Cortex of kidney (tissue), 1 donor: Measurements from ENCODE around the gene AP3S2.
"Not testable (repeated sequence)": the region's sequence is repeated elsewhere in the genome, so short reads cannot be mapped to it uniquely, and the experiment has no call there.

Source experiments
- DNase-seq: peaks from one replicate; lab custom pipeline; 2025; lab: John Stamatoyannopoulos, UW

AP3S2 gene

DNA sequence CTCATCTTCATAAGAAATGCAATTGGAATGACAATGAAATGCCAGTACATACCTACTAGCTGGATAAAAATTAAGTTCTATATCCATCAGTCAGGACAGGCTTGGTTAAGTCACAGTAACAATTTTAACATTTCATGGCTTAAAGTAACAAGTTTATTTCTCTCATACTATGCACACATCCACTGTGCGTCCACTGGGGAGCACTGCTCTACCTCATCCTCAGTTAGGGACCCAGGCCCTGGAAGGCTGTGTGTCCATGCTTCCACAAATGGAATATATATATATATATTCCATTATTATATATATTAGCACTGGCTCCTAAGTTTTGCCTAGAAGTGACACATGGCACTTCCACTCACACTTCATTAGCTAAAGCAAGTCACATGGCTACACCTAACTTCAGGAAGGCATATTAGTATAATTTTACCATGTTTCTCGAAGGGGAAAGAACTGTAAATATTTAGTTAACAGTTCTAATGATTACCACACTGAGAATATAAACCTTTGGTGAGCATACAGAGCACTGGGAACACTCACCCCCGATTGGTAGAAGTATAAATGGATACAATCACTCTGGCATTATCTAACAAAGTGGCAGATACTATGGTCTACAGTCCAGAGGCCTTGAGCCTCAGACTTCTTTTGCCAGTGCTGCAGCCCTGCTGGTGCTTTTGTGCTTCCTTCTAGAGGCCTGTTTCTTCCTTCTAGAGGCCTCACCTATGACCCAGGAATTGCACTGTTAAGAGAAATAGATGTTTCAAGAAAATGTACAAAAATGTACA is 28.6 kb downstream of the AP3S2 start:
- no peak for DNase-seq

DNA sequence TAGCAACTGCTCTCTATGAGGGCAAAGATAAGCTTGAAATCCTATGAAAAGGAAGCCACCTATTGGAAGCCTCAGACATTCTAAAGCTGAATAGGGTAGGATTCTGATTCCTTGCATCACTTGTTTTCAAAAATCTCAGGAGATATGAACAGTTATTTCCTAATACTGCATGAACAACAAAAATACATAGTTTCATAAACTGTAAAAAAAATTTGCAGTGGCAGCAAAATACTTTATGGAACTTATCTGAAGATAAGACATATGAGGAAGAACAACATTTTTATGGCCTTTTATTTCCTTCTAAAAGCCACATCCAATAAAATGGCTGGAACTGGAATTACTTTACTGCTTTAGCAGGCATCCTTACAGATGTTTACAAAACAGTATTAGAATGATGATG is 29.9 kb downstream of the AP3S2 start:
- DNase-seq, result no peak

DNA sequence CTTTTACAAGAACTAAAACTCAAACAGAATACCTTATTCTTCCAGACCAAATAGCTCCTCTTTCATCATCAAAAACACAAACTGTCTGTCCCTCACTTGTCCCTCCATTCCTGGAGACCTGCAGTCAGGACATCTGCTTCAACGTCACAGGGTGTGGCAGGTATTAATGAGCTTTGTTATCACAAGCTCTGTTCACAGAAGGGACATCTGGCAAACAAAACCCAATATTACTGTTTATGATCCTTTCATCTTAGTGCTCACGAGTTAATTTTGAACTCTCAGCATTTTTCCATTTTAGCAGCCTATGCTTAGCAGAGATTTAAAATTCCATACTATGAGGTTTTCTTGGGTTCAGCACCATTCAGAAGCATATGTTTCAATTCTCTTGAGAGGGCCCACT is 32.9 kb downstream of the AP3S2 start:
- no peak for DNase-seq

DNA sequence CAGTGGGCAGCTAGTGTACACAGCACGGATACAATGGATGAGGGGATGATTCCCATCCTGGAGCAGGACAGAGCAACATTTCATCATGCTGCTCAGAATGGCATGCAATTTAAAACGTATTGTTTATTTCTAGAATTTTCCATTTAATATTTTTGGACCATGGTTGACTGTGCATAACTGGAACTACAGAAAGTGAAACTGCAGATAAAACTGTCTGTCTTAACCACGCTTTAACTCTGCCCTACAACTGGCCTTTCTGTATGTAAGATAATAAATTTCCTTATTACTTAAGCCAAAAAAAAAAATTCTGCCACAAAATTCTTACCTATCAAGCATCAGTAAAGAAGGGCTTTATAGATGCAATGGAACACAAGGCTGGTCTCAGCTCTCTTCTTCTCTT is 33.4 kb downstream of the AP3S2 start:
- DNase-seq, result no peak

DNA sequence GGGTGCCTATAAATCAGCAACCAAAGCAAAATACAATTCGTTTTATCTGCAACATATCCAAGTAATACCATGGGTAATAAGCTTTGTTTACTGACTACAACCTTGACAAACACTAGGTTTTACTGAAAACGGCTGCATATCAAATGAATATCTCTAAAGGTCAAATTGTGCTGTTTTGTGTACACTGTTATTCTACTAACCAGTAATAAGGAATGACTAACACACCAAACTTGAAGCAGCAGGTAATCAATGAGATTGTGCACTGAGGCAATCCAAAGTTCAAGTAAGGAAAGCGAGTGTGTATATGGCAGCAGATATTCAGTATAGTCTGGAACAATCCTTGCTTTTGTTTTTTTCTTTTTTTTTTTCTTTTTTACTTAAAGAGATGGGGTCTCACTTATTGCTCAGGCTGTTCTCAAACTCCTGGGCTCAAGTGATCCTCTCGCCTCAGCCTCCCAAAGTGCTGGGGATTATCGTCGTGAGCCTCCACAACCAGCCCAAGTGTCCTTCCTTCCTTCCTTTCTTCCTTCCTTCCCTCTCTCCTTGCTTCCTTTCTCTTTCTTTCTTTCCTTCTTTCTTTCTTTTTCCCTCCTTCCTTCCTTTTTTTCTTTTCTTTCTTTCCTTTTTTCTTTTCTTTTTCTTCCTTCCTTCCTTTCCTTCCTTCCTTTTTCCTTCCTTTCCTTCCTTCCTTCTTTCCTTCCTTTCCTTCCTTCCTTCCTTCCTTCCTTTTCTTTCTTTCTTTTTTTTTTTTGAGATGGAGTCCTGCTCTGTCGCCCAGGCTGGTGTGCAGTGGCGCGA is 34.9 kb downstream of the AP3S2 start:
- no peak for DNase-seq

DNA sequence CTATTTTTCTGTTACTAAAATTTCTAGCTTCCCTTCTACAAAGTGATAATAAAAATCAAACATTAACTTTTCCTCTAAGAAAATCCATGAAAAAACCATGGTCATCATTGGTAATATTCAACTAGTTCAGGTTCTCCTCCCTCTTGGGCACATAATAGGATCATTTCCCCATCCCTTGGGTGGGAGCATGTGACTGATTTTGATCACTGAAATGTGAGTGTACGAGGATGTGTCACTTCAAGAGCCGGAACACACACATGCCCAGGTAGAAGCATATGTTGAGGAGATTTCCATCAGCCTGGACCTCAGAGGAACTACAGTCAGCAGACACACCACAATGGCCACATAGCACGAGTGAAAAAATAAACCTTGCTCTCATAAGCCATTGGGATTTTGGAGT is 36.1 kb downstream of the AP3S2 start:
- no peak for DNase-seq

DNA sequence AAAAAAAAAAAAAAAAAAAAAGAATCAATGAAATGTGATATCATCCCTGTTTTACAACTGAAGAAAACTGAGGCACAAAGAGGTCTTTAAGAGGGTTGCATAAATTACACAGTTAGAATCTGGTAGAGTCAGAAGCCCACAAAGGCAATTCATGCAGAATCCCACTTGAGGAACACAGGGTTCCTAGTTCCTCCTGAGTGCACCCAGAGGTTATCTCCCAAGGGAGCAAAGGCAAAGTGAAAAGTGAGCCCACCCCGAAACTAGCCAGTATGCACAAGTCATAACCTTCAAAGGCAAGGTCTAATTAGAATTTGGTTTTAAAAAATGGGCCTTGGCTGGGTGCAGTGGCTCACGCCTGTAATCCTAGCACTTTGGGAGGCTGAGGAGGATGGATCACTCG is 37.8 kb downstream of the AP3S2 start:
- no peak for DNase-seq

DNA sequence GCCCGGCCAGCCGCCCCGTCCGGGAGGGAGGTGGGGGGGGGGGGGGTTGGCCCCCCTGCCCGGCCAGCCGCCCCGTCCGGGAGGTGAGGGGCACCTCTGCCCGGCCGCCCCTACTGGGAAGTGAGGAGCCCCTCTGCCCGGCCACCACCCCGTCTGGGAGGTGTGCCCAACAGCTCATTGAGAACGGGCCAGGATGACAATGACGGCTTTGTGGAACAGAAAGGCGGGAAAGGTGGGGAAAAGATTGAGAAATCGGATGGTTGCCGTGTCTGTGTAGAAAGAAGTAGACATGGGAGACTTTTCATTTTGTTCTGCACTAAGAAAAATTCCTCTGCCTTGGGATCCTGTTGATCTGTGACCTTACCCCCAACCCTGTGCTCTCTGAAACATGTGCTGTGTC is 38.9 kb downstream of the AP3S2 start:
- DNase-seq, result not testable (repeated sequence)

DNA sequence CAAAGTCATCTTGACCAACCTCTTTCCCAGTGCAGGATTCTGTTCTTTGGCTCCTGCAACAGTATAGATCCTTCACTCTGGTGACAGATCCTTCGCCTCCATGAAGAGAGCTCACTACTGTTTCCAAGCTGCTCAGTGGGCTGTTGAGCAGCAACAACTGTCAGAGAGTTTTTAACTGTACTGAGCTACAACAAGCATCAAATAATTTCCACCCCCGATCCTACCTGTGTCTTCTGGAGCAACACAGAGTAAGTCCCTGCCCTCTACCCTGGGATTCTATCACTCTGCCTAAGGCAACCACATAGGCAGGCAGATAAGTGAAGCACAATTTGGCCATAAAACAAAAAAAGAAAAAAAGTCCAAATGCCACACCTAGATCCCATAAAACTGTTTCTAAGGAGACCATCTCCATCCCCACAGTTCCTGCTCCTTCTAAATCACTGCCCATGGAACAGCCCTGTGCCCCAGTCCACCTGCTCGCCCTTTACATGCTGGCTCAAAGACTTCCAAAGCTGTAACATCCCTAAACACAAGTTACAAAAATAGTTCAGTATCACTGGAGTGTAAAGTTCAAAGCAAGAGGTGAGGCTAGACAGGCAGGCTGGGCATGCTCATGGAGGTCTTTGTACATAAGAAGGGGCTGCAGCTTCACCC is 41.3 kb downstream of the AP3S2 start:
- DNase-seq, result no peak

DNA sequence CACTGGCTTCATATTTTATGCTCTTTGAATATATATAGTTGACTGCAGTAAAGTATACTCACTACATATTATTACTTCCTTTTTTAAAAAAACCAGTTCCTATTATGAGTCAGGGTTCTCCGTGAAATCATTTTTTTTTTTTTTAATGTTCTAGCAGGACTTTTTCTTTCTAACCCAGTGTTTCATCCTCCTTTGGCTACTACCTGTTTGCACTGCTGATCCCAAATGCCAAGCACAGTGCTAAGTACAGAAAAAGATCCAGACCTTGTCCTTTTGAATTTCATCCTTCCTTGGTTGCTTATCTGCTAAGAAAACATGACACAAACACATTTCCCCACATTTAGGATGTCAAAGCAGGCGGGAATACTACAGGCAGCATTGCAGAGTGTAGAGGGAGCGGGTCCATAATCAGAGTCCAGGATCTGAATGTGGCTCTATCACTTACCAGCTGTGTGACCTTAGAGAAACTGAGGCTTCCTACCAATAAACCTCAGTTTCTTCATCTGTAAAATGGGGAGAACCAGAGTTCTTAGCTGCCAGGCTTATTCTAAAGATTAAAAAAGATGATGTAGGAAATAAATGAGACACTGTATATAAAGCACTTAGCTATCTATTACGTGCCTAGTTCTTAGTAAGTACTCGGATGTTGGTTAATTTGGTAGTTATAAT is 42.0 kb downstream of the AP3S2 start:
- no peak for DNase-seq

DNA sequence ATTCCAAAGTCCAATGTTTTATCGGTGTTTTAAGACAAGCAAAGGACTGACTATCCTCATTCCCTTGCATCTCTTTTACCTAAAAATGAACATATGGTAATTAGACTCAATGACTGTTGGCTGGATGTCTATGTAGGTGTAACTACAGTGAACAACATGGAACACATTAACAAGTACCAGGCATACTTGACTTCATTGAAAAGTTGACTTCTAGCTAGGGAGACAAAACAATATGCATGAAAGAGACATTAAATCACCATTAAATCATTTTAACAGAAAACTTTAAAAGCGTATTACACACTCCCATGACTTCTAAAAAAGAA is 44.9 kb downstream of the AP3S2 start:
- DNase-seq, result no peak

DNA sequence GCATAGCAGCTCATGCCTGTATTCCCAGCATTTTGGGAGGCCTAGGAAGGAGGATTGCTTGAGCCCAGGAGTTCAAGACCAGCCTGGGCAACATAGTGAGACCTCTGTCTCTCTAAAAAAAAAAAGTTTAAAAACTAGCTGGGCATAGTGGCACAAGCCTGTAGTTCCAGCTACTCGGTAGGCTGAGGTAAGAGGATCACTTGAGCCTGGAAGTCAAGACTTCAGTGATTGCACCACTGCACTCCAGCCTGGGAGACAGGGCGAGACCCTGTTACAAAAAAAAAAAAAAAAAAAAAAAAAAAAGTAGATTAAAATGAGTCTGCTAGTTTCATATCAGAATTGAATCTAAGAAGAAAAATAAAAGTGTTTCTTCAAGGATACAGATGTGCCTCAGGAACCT is 46.7 kb downstream of the AP3S2 start:
- no peak for DNase-seq

DNA sequence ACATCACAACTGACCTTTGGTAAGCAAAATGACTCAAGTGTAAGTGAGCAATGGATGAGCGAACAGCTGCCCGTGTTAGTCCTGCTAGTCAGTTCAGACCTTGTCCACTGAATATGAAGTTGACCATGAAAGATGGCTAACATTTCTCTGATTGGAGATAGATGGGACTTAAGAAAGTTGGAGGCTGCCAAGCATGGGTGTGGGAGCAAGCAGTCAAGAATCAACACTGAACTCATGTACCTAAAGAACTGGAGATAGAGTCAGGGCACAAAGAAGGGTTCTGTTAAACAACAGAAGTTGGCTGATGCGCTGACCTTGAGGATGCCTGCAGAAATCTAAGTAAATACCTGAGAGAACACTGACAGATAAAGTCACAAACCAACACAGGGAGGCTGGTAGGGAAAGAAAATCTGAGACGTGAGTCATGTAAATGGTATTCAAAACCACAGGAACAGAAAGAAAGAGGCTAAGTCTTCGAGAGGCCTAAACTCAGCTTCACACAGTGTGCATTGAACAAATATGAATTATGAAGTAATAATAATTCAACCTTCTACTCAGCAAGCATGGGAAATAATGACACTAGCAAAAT is 48.4 kb downstream of the AP3S2 start:
- DNase-seq, result no peak

DNA sequence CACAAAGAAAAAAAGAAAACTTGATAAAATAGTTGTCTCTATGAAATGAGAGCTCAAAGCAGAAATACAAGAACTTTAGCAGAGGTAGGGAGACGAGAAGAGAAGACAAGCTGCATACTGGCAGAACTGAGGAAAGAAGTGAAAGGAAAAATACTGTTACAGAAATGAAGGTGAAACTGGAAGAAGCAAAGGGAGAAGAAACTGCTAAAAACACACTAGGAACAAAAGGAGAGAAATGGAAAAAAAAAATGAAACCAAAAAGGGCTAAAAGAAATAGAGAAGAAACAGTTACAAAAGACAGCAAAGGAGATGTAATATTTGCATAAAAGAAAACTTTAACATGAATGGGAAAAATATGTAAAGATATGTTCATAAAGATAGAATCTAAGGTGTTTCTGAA is 51.8 kb downstream of the AP3S2 start:
- DNase-seq, result no peak

DNA sequence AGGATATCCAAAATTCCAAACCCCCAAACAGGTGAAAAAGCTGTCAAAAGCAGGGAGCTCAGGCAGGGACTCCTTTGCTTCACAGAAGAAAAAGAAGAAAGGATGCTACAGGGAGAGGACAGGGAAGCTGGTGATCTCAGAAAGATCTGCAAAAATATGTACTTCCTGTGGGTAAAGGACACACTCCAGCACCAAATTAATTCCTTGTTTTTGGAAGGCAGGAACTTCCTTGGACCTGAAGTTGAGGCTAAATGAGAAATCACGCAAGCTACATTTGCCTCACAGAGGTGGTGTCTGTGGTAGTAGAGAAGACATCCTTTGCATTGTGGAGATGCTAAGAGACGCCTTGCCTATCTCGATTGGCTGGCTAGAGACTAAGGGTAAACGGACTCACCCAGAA is 52.5 kb downstream of the AP3S2 start:
- DNase-seq, result no peak

DNA sequence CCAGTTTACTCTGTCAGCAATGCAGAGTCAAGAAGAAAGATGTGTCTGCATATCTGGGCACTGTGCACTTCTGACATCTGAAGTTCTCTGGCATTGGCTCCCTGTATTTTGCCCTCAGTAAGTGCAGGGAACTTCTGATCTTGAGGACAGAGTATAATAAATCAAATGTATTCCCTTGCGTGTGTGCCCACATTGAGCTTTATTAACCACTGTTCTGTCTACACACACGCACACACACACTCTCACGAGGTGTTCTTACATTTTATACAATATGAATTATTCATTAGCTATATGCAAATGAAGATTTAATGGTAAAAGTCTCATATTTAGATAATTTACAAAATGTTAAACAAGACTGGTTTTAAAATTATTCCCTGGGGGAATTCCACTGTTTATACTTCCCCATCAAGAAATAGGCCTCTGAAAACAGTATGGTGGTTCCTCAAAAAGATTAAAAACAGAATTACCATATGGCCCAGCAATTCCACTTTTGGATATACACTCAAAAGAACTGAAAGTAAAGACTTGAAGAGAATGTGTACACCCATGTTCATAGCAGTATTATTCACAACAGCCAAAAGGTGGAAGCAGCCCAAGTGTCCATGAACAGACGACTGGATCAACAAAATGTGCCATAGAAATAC is 54.5 kb downstream of the AP3S2 start:
- no peak for DNase-seq

DNA sequence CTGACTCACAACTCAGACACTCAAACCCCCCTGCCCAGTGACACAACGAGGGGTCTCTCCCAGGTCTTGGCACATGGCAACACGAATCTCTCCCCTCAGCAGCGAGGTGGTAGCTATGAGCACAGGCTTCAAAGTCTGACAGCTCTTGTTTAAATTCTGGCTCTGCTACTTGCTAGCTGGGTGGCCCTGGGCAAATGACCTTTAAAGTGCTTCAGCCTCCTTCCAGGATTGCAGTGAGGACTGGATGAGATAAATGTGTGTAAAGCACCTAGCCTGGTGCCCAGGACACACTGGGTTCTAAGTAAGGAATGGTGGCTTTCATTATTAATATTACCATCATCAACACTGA is 56.0 kb downstream of the AP3S2 start:
- DNase-seq, result no peak

DNA sequence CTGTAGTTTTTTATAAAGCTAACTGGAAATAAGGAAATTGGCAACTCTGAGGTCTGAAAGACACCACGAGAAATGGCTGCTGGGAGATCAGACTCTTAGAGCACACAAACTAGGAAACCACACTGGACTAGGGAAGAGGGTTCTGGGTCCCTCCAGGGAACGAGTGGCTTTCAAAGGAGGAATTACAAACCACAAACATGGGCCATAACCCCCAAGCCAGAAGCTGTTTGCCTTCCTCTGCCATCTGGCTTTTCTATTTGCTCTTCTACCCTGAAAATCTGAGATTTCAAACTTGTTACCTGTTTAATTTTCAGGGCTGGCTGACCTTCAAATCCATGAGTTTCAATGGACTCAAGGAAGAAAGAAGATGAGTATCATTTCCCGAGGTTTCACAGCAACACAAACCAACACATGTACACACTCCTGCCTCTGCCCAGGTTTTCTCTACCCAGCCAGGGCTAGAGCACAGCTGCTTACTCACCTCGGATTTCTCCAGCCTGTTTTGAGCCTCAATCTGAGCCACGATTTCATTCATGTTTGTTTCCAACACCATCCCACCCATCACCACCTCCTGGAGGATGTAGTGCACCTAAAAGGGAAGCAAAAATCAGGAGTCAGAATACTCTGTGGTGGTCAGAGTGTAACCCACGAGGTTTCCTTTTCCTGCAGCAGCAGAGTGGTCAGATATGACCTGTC is 56.5 kb downstream of the AP3S2 start:
- DNase-seq, result no peak

DNA sequence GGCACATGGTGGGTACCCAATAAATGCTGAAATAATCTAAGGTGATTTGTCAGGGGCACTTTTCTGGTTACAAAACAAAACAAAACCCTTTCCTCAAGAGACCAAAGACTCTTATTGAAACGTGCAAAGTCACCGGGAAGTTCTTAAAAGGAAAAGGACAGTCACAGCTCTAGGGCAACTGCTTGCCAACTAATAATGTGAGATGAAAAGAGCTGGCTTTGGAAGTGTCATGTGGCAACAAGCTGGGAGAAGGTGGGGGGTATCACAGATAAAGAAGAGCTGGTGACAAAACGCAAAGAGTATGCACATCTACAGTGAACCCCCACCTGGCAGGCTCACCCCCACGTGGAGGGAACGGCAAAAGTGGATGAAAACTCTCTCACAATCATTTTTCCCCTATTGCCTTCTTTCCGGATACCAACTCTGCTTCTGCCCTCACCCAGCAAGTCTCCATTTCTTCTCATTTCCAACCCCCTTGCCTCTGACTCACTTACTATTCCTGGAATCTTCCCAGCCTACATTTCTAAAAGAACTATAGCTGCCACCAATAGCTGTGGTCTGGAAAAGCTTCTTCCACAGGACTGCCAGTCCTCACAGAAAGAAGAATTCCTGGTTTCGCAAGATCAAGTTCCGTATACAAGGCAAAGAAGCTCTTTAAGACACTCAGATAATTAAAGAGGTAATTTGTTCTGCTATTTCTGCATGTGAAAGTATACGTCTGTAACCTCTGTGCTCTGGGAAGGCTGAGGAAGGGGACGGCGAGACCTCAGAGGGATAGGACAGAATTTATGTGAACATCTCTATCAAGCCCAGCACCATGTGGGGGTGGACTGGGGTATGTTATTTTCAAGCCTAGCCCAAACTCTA is 57.3 kb downstream of the AP3S2 start:
- DNase-seq, result no peak

DNA sequence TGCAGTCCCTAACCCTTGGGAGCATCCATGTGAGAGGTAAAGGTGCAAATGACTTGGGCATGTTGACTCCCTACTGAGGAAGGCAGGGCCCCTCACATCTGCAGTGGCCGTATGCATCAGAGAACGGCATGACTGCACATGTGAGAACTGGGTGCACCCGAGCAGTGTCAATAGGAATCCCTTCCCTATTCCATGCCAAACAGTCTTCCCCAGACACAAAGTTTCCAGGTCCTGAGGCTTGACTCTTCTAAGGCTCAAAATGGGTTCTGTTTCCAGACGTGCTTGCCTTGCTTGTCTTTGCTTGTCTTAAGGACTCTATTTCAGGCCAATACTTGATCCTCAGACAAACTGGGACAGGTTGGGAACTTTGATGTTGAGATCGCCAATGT is 58.6 kb downstream of the AP3S2 start:
- no peak for DNase-seq
